ENCODE results near the gene KRTAP10-7. TPM values are rescaled to one million over a fixed set of nuclear protein-coding genes. Genes with fewer than 3 reads are reported as not detected.
"Not testable (repeated sequence)": the region's sequence is repeated elsewhere in the genome, so short reads cannot be mapped to it uniquely, and the experiment has no call there.

Gene KRTAP10-7
- total RNA-seq, 6 experiments from 2014 or later, result not detected

GRCh38 chr21:44579833-44580144, 20.6 kb upstream of the KRTAP10-7 start:
- Histone ChIP-seq H3K9me3 (peaks cover 0 to 5% (median 0%) of the 10 kb centered on the region in 4 donors), H3K27me3 (no peaks in the 10 kb centered on the region), H3K4me1 (no peaks in the 10 kb centered on the region), H3K4me3 (no peak overlapping the region), H3K27ac (no peak overlapping the region), H3K36me3 (no peaks in the 10 kb centered on the region)
- intact Hi-C loops (cut with DNase I), result no loop called here
- no peak for DNase-seq
- no peak for ATAC-seq
- 71% methylated on average over 7 of the region's 7 CpGs for WGBS (ENCODE audit: insufficient coverage, low coverage, low lambda C conversion rate, missing lambda C conversion rate)
- TF ChIP-seq CTCF (IDR thresholded peaks at IDR 0.05), result no peak
- TF ChIP-seq POLR2A (IDR thresholded peaks at IDR 0.05), result no peak

DNA sequence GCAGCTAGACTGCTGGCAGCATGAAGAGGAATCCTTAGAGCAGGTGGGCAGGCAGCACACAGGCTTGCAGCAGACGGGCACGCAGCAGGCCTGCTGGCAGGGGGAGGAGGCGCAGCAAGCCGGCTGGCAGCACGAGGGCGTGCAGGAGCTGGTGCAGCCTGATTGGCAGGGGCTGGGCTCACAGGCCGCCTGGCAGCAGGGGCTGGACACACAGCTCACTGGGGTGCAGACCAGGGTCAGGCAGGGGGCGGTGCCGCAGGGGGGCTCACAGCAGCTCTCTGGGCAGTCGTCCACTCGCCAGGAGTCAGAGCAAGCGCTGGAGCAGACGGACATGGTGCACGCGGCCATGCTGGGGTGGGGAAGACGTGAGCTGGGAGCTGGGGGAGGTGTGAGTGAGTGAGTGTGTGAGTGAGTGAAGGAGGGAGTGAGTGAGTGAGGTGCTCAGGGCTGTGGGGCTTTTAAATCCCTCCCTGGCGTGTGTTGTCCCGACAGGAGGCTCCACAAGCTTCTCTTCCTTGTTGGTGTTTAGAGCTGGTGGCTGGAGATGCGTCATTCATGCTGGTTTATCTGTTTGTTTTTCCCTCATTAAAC, 20.1 kb upstream of the KRTAP10-7 start, which contains the start of gene KRTAP10-5:
TSS of gene KRTAP10-5 (minus strand) at position 374 of the 591 bp plus-strand sequence. CDS start at position 348, 26 bp downstream.
- H3K4me3 ChIP-seq; H3K9me3 ChIP-seq; intact Hi-C loops (cut with DNase I); H3K36me3 ChIP-seq; H3K27ac ChIP-seq; H3K27me3 ChIP-seq; H3K4me1 ChIP-seq: not testable (repeated sequence)
- ATAC-seq (peak in 3 of 4 donors; percentile 49 to 73 (median 54)), DNase-seq (peak in 1 of 3 donors; percentile 47)
- WGBS (ENCODE audit: insufficient coverage, low coverage, low lambda C conversion rate, missing lambda C conversion rate), result 48% methylated on average over 9 of the region's 19 CpGs

GRCh38 chr21:44581158-44581557, 19.2 kb upstream of the KRTAP10-7 start:
- no peaks in the 10 kb centered on the region for H3K4me1 ChIP-seq
- no peak for ATAC-seq
- TF ChIP-seq CTCF (IDR thresholded peaks at IDR 0.05) (no peak), POLR2A (IDR thresholded peaks at IDR 0.05) (no peak)

DNA sequence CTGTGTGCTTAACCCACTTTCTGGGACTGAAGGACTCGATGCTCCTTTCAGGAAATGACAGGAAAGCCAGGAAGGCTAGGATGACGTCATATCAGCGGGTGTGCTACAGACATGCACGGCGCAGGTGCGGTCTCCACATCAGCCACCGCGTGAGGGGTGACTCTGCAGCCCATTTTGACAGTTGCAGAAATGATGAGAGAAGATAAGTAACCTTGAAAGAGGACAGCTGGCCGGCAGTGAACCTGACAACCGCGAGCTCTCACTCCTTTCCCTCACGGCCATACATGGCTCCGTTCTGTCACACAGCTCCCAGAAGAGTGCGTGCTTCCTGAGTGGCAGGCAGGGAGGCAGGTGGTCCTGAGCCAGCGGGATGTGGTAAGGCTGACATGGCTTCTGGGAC, 18.3 kb upstream of the KRTAP10-7 start:
- H3K27ac ChIP-seq, result no peak overlapping the region
- DNase-seq (no peak), ATAC-seq (no peak)
- H3K36me3 ChIP-seq, result no peaks in the 10 kb centered on the region
- no peak overlapping the region for H3K4me3 ChIP-seq
- H3K27me3 ChIP-seq, result no peaks in the 10 kb centered on the region
- no peaks in the 10 kb centered on the region for H3K4me1 ChIP-seq
- H3K9me3 ChIP-seq, result peaks cover 0 to 5% (median 0%) of the 10 kb centered on the region in 4 donors
- no peak for TF ChIP-seq POLR2A (IDR thresholded peaks at IDR 0.05)
- intact Hi-C loops (cut with DNase I), result no loop called here
- 82% methylated on average over 6 of the region's 15 CpGs for WGBS (ENCODE audit: insufficient coverage, low coverage, low lambda C conversion rate, missing lambda C conversion rate)

More at GRCh38 chr21:44581158-44581557, 19.2 kb upstream of the KRTAP10-7 start:
- peaks cover 0 to 5% (median 0%) of the 10 kb centered on the region in 4 donors for H3K9me3 ChIP-seq
- intact Hi-C loops (cut with DNase I), result no loop called here
- H3K27ac ChIP-seq, result no peak overlapping the region
- DNase-seq, result no peak
- H3K4me3 ChIP-seq, result no peak overlapping the region
- H3K36me3 ChIP-seq, result no peaks in the 10 kb centered on the region
- 65% methylated on average over 3 of the region's 3 CpGs for WGBS (ENCODE audit: insufficient coverage, low coverage, low lambda C conversion rate, missing lambda C conversion rate)
- H3K27me3 ChIP-seq, result no peaks in the 10 kb centered on the region

GRCh38 chr21:44583089-44583799, 17.2 kb upstream of the KRTAP10-7 start:
- Histone ChIP-seq H3K36me3 (no peaks in the 10 kb centered on the region), H3K27ac (no peak overlapping the region), H3K4me1 (no peaks in the 10 kb centered on the region), H3K27me3 (no peaks in the 10 kb centered on the region), H3K4me3 (no peak overlapping the region), H3K9me3 (peaks cover 0 to 5% (median 0%) of the 10 kb centered on the region in 4 donors)
- ATAC-seq (peak in 3 of 4 donors; percentile 42 to 57 (median 51)), DNase-seq (peak in 1 of 3 donors; percentile 53)
- 12% methylated on average over 11 of the region's 11 CpGs for WGBS (ENCODE audit: insufficient coverage, low coverage, low lambda C conversion rate, missing lambda C conversion rate)
- TF ChIP-seq POLR2A (IDR thresholded peaks at IDR 0.05), result no peak
- intact Hi-C loops (cut with DNase I), result no loop called here

GRCh38 chr21:44583800-44584147, 16.6 kb upstream of the KRTAP10-7 start:
- ATAC-seq (no peak), DNase-seq (no peak)
- Histone ChIP-seq H3K36me3 (no peaks in the 10 kb centered on the region), H3K4me3 (no peak overlapping the region), H3K27me3 (no peaks in the 10 kb centered on the region), H3K9me3 (peaks cover 0 to 5% (median 0%) of the 10 kb centered on the region in 4 donors), H3K27ac (no peak overlapping the region), H3K4me1 (no peaks in the 10 kb centered on the region)
- intact Hi-C loops (cut with DNase I), result no loop called here
- WGBS (ENCODE audit: insufficient coverage, low coverage, low lambda C conversion rate, missing lambda C conversion rate), result 62% methylated on average over 5 of the region's 6 CpGs
- TF ChIP-seq CTCF (IDR thresholded peaks at IDR 0.05), result no peak
- TF ChIP-seq POLR2A (IDR thresholded peaks at IDR 0.05), result no peak

Measured in right lobe of liver (tissue), 6 donors.